Adrenal gland (tissue), 12 donors: ENCODE measurements around the gene RAD23A. TPM values are rescaled to one million over a fixed set of nuclear protein-coding genes. Genes with fewer than 3 reads are reported as not detected.

ENCODE experiments used
- DNase-seq, 7 donors: peaks; one replicate each; pipeline ENCODE4 v3.0.0-alpha.2; 2019 to 2020
- H3K27ac ChIP-seq, 5 donors: fragments of 200-600 bp; sonication (generic) in 4 of 5; 1 replicate in 3 of 5; 2 replicates in 2 of 5; pipeline versions ENCODE4 v1.5.1 to v1.8.0; 2016 to 2020; ENCODE audit warnings: mild to moderate bottlenecking in 1 of 5
- H3K27me3 ChIP-seq: fragments of 200-600 bp; 2 replicates; pipeline ENCODE4 v1.8.0; 2021
- H3K36me3 ChIP-seq, 2 donors: fragments of 200-600 bp; replicated peaks in 1 of 2; 1 replicate in 1 of 2; 2 replicates in 1 of 2; pipeline versions ENCODE4 v1.5.1 to v1.8.0; 2018 to 2022
- H3K4me1 ChIP-seq, 2 donors: fragments of 200-600 bp; replicated peaks in 1 of 2; 1 replicate in 1 of 2; 2 replicates in 1 of 2; pipeline versions ENCODE4 v1.5.1 to v1.8.0; 2018 to 2021
- H3K4me3 ChIP-seq, 4 donors: fragments of 200-600 bp; sonication (generic) in 3 of 4; one replicate each; pipeline ENCODE4 v1.5.1; 2016 to 2018
- H3K9me3 ChIP-seq, 3 donors: fragments of 200-600 bp; sonication (generic) in 1 of 3; replicated peaks in 1 of 3; 1 replicate in 2 of 3; 2 replicates in 1 of 3; pipeline versions ENCODE4 v1.5.1 to v1.8.0; 2016 to 2021
- CTCF ChIP-seq, 6 experiments: fragments of 450-650 bp in 4 of 6; fragments of 200-600 bp in 2 of 6; sonication (generic) in 1 of 6; IDR thresholded peaks; 1 replicate in 5 of 6; 2 replicates in 1 of 6; pipeline versions ENCODE4 v1.5.1 to v1.8.0; 2016 to 2021; ENCODE audit warnings: antibody characterized with exemption in 6 of 6, mild to moderate bottlenecking in 2 of 6, moderate library complexity in 1 of 6
- POLR2A ChIP-seq, 2 donors: fragments of 450-650 bp; IDR thresholded peaks; one replicate each; pipeline ENCODE4 v1.6.1; 2017; ENCODE audit warnings: antibody characterized with exemption in 2 of 2, mild to moderate bottlenecking in 2 of 2, moderate library complexity in 1 of 2
- WGBS, 4 donors: extraction: QIAGEN DNeasy Blood & Tissue Kit in 2 of 4; methylation state at CpG; one replicate each; pipeline versions ENCODE4 v1.1.5 to v1.1.7; 2013 to 2017; 5-methylcytosine and 5-hydroxymethylcytosine counted together
- intact Hi-C, 2 donors: fragments of 100-400 bp; cut with DNase I; formaldehyde crosslinking; loops; one replicate each; pipeline versions ENCODE4 v1.14.1 to v1.15.0; 2022 to 2023
- polyA plus RNA-seq, 3 donors: library from polyadenylated mRNA; stranded (reverse); fragments of 200-250 nt in 2 of 3; fragments of 350-450 nt in 1 of 3; fragmentation: Illumina TruSeq in 1 of 3; extraction: RNeasy Lipid Tissue Mini Kit (QIAGEN cat#74804) in 1 of 3; gene quantifications; one replicate each; pipeline ENCODE4 v1.2.3, GENCODE V29; 2013 to 2014
- total RNA-seq, 9 donors: library from RNA; depleted of rRNA in 4 of 9; stranded (reverse); fragments of >200 nt in 4 of 9; fragments of 120-200 nt in 1 of 9; fragmentation: NEBNext Ultra II Directional in 1 of 9; extraction: Animal tissue kit (Norgen Biotek cat#: 25700) in 1 of 9; gene quantifications; one replicate each; pipeline versions ENCODE4 v1.1.0 to v1.2.4, GENCODE V29; 2013 to 2023
- donor health status: healthy with polysubstance abuse.
- donor health status: Bipolar disorder and iron deficiency.
- donor health status: DM: yes; HTN: yes; CAD: no.
- donor health status: DM: no; HTN: no; CAD: no.
- donor health status: DM: no; HTN: no; CAD: no.
- donor health status: DM: yes; HTN: yes; CAD: no.

Gene RAD23A
- total and polyA plus RNA-seq, 12 donors = 66.5 to 240 (median 112) TPM

- WGBS, 4 donors = 43 to 48% (median 46%) methylated on average over 8 of the region's 8 CpGs
- DNase-seq = no peak
- no peak overlapping the region for H3K4me3 ChIP-seq
- H3K9me3 ChIP-seq = no peaks in the 10 kb centered on the region
- peaks cover 0 to 8% of the 10 kb centered on the region in 2 donors for H3K4me1 ChIP-seq
- TF ChIP-seq CTCF (IDR thresholded peaks at IDR 0.05) (no peak), POLR2A (IDR thresholded peaks at IDR 0.05) (no peak)
- no peak overlapping the region for H3K27ac ChIP-seq
- no peaks in the 10 kb centered on the region for H3K27me3 ChIP-seq
- no peaks in the 10 kb centered on the region for H3K36me3 ChIP-seq
- intact Hi-C loops = loop anchor here in 1 of 2 donors (10.0 kb wide), 1 partner anchor 309 kb away; no protein-coding TSS in a partner anchor
These were observed 20.1 kb downstream of the RAD23A start for GRCh38 chr19:12965812-12966135.

GRCh38 chr19:12967907-12968306 is 22.2 kb downstream of the RAD23A start:
- Histone ChIP-seq H3K4me3 (no peak overlapping the region), H3K36me3 (no peaks in the 10 kb centered on the region), H3K27me3 (no peaks in the 10 kb centered on the region), H3K4me1 (peaks cover 0 to 8% of the 10 kb centered on the region in 2 donors), H3K9me3 (no peaks in the 10 kb centered on the region), H3K27ac (no peak overlapping the region)
- intact Hi-C loops = loop anchor here in 1 of 2 donors (10.0 kb wide), 1 partner anchor 307 kb away; no protein-coding TSS in a partner anchor
- WGBS, 4 donors = 86 to 91% (median 89%) methylated on average over 5 of the region's 5 CpGs
- DNase-seq = no peak
- TF ChIP-seq POLR2A (IDR thresholded peaks at IDR 0.05) (no peak), CTCF (IDR thresholded peaks at IDR 0.05) (no peak)

- H3K9me3 ChIP-seq = no peaks in the 10 kb centered on the region
- no peak within 1 kb of the TSS for H3K4me3 ChIP-seq
These were observed 23.8 kb downstream of the RAD23A start, which contains the start of gene DAND5 for GRCh38 chr19:12969292-12969988. TSS of gene DAND5 (plus strand) at chr19:12969576. CDS start at chr19:12969661, 85 bp downstream.

More at GRCh38 chr19:12969292-12969988, 23.8 kb downstream of the RAD23A start, which contains the start of gene DAND5:
- peak within 1 kb of the TSS in 3 of 5 donors; percentile 3 to 74 (median 38) for H3K27ac ChIP-seq
- H3K36me3 ChIP-seq = no peaks in the 10 kb centered on the region
- peak; percentile 72 to 83 (median 78) for DNase-seq
- H3K27me3 ChIP-seq = no peaks in the 10 kb centered on the region
- TF ChIP-seq POLR2A (IDR thresholded peaks at IDR 0.05) = peak in 1 of 2 donors; percentile 33
- no peak for TF ChIP-seq CTCF (IDR thresholded peaks at IDR 0.05)
- intact Hi-C loops = loop anchor here in 1 of 2 donors (10.0 kb wide), 1 partner anchor 305 kb away; no protein-coding TSS in a partner anchor
- WGBS, 4 donors = 36 to 53% (median 38%) methylated on average over 4 to 14 of the region's 14 CpGs
- peaks cover 0 to 8% of the 10 kb centered on the region in 2 donors for H3K4me1 ChIP-seq
